Neuronal stem cell (in vitro differentiated cells): ENCODE data around the gene RADX.

Experiments used
- DNase-seq: peaks from one replicate; pipeline ENCODE4 v3.0.0-alpha.2; 2013; ENCODE audit warnings: low spot score
- H2AFZ ChIP-seq: one replicate; pipeline ENCODE4 v1.6.1; 2013; ENCODE audit warnings: mild to moderate bottlenecking, low read length, inconsistent platforms
- H2AK5ac ChIP-seq: 2 replicates; pipeline ENCODE4 v1.6.1; 2013; ENCODE audit warnings: low read depth, mild to moderate bottlenecking, inconsistent platforms, low read length, moderate library complexity, mixed read lengths
- H2BK120ac ChIP-seq: 2 replicates; pipeline ENCODE4 v1.6.1; 2013; ENCODE audit warnings: low read depth, mild to moderate bottlenecking, inconsistent platforms, low read length, moderate library complexity, mixed read lengths
- H2BK12ac ChIP-seq: one replicate; pipeline ENCODE4 v1.6.1; 2013; ENCODE audit warnings: low read length, inconsistent platforms
- H2BK15ac ChIP-seq: 2 replicates; pipeline ENCODE4 v1.6.1; 2013; ENCODE audit warnings: mild to moderate bottlenecking, low read length, inconsistent platforms, mixed read lengths
- H2BK5ac ChIP-seq: one replicate; pipeline ENCODE4 v1.6.1; 2013; ENCODE audit warnings: inconsistent platforms, mild to moderate bottlenecking, low read length, moderate library complexity
- H3K14ac ChIP-seq: one replicate; pipeline ENCODE4 v1.6.1; 2013; ENCODE audit warnings: low read length, inconsistent platforms
- H3K18ac ChIP-seq: 2 replicates; pipeline ENCODE4 v1.6.1; 2013; ENCODE audit warnings: low read length, inconsistent platforms
- H3K23ac ChIP-seq: 2 replicates; pipeline ENCODE4 v1.6.1; 2013; ENCODE audit warnings: low read depth, mild to moderate bottlenecking, mixed read lengths, low read length, inconsistent platforms; ENCODE audit not compliant: poor library complexity
- H3K27ac ChIP-seq: replicated peaks from 3 replicates; pipeline ENCODE4 v1.5.1; 2013; ENCODE audit warnings: low read length, inconsistent platforms
- H3K27me3 ChIP-seq, 3 experiments: 2 replicates each; pipeline ENCODE4 v1.6.1; 2013; ENCODE audit warnings: low read length in 3 of 3, mild to moderate bottlenecking in 2 of 3, inconsistent platforms in 1 of 3, low read depth in 1 of 3, mixed read lengths in 1 of 3, moderate library complexity in 1 of 3; ENCODE audit not compliant: control insufficient read depth in 3 of 3, insufficient read depth in 3 of 3
- H3K36me3 ChIP-seq, 2 donors: replicated peaks in 1 of 2; 2 replicates each; pipeline ENCODE4 v1.6.1; 2013; ENCODE audit warnings: low read length in 2 of 2; ENCODE audit not compliant: control insufficient read depth in 2 of 2, insufficient read depth in 2 of 2
- H3K4ac ChIP-seq: 2 replicates; pipeline ENCODE4 v1.6.1; 2013; ENCODE audit warnings: inconsistent platforms, mild to moderate bottlenecking, low read length, moderate library complexity
- H3K4me1 ChIP-seq, 2 donors: 1 replicate in 1 of 2; 2 replicates in 1 of 2; pipeline ENCODE4 v1.6.1; 2013; ENCODE audit warnings: low read length in 2 of 2, low read depth in 1 of 2; ENCODE audit not compliant: control insufficient read depth in 2 of 2, insufficient read depth in 1 of 2
- H3K4me2 ChIP-seq: one replicate; pipeline ENCODE4 v1.6.1; 2013; ENCODE audit warnings: mild to moderate bottlenecking, low read length, inconsistent platforms; ENCODE audit not compliant: insufficient read depth, poor library complexity, severe bottlenecking
- H3K4me3 ChIP-seq, 2 donors: 2 replicates each; pipeline ENCODE4 v1.5.1; 2013; ENCODE audit warnings: low read length in 2 of 2, mild to moderate bottlenecking in 2 of 2, inconsistent platforms in 1 of 2, moderate library complexity in 1 of 2
- H3K79me1 ChIP-seq: one replicate; pipeline ENCODE4 v1.6.1; 2013; ENCODE audit warnings: low read depth, mild to moderate bottlenecking, inconsistent platforms, low read length, moderate library complexity
- H3K9ac ChIP-seq: one replicate; pipeline ENCODE4 v1.6.1; 2013; ENCODE audit warnings: mild to moderate bottlenecking, low read depth, low read length, inconsistent platforms; ENCODE audit not compliant: poor library complexity
- H3K9me3 ChIP-seq, 2 donors: replicated peaks in 1 of 2; 2 replicates each; pipeline versions ENCODE3 to v1.6.1; 2013; ENCODE audit warnings: low read length in 2 of 2, mild to moderate bottlenecking in 2 of 2, inconsistent platforms in 1 of 2, low read depth in 1 of 2, mixed read lengths in 1 of 2, moderate library complexity in 1 of 2; ENCODE audit not compliant: control insufficient read depth in 2 of 2, insufficient read depth in 1 of 2
- H4K8ac ChIP-seq: one replicate; pipeline ENCODE4 v1.6.1; 2013; ENCODE audit warnings: low read depth, mild to moderate bottlenecking, inconsistent platforms, low read length, moderate library complexity
- H4K91ac ChIP-seq: one replicate; pipeline ENCODE4 v1.6.1; 2013; ENCODE audit warnings: low read length, low read depth, mild to moderate bottlenecking, inconsistent platforms; ENCODE audit not compliant: poor library complexity
- WGBS, 2 donors: extraction: QIAGEN DNeasy Blood & Tissue Kit; methylation state at CpG; one replicate each; pipeline ENCODE4 v1.1.7; 2013; ENCODE audit warnings: missing lambda C conversion rate in 2 of 2, mixed read lengths in 1 of 2; ENCODE audit not compliant: insufficient read length in 2 of 2, insufficient replicate concordance in 1 of 2; ENCODE audit errors: extremely low coverage in 2 of 2; 5-methylcytosine and 5-hydroxymethylcytosine counted together

Gene RADX

DNA sequence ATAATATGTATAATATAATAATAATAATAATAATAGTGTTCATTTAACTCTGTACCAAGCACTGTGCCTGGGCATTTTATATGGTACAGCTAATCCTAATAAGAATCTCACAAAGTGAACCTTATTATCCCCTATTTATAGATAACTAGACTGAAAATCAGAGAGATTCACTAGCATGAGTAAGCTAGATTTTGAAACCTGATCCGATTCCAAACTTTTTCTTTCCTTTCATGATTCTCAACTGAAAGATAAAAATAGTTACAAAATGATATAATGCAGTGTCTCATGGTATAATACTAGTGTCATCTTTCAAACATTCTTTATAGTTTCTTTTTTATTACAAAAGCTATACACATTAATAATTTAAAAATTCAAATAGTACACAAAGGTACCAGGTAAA lies 58.9 kb downstream of the RADX start:
- Histone ChIP-seq H2BK15ac (no peak overlapping the region), H3K36me3 (no peaks in the 10 kb centered on the region), H2BK5ac (no peak overlapping the region), H3K27me3 (no peaks in the 10 kb centered on the region), H3K4me2 (no peak overlapping the region), H3K23ac (no peak overlapping the region), H2BK120ac (no peak overlapping the region), H3K9ac (no peak overlapping the region), H3K9me3 (no peaks in the 10 kb centered on the region), H3K4me1 (peaks cover 0 to 2% of the 10 kb centered on the region in 2 donors), H3K18ac (no peak overlapping the region), H2AK5ac (no peak overlapping the region), H2AFZ (no peak overlapping the region), H3K14ac (no peak overlapping the region), H3K4me3 (no peak overlapping the region), H3K27ac (no peak overlapping the region), H2BK12ac (no peak overlapping the region), H3K79me1 (no peaks in the 10 kb centered on the region), H4K8ac (no peak overlapping the region), H4K91ac (no peak overlapping the region), H3K4ac (no peak overlapping the region)
- no CpG with 5 or more reads among the region's 1 CpG for WGBS, 2 donors
- no peak for DNase-seq

DNA sequence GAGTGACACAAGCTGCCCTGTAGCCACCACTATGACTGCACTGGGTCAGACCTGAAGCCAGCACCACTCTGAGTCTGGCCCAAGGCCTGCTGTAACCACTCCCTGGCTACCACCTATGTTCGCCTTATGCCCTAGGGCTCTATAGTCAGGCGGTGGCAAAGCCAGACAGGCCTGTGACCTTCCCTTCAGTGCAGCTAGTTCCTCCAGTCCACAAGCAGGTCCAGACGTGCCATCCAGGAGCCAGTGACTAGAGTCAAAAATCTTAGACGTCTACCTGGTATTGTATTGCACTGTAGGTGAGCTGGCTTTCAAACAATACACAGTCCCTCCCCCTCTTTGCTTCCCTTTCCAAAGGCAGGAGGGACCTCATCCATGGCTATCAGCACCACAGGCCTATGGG lies 60.7 kb downstream of the RADX start:
- Histone ChIP-seq H2BK120ac (no peak overlapping the region), H2AFZ (no peak overlapping the region), H3K4me2 (no peak overlapping the region), H3K4me3 (no peak overlapping the region), H2BK5ac (no peak overlapping the region), H3K18ac (no peak overlapping the region), H2AK5ac (no peak overlapping the region), H3K4ac (no peak overlapping the region), H3K9me3 (no peaks in the 10 kb centered on the region), H2BK12ac (no peak overlapping the region), H2BK15ac (no peak overlapping the region), H3K4me1 (peaks cover 0 to 2% of the 10 kb centered on the region in 2 donors), H3K36me3 (no peaks in the 10 kb centered on the region), H3K14ac (no peak overlapping the region), H3K23ac (no peak overlapping the region), H3K27ac (no peak overlapping the region), H4K8ac (no peak overlapping the region), H4K91ac (no peak overlapping the region), H3K9ac (no peak overlapping the region), H3K27me3 (no peaks in the 10 kb centered on the region), H3K79me1 (no peaks in the 10 kb centered on the region)
- no peak for DNase-seq
- no CpG with 5 or more reads among the region's 4 CpGs for WGBS, 2 donors

DNA sequence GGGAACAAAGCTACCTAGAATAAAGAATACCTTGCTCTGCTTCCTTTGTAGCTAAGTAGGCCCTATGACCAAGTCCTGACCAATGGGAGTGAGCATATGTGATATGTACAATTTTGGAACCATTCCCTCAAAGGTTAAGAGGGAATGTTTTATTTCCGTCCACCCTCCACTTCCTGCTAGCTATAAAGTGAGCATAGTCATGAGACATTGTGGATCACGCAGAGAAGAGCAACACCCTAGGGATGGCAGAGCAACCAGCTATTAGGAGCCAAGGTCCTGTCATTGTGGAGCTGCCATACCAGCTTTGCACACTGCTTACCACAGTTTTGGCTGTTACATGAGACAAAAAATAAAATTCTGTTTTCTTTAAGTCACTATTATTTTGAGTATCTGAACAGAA lies 68.9 kb downstream of the RADX start:
- no peak overlapping the region for H4K91ac ChIP-seq
- H3K14ac ChIP-seq = no peak overlapping the region
- H2BK15ac ChIP-seq = no peak overlapping the region
- WGBS, 2 donors = no CpG with 5 or more reads among the region's 2 CpGs
- H3K23ac ChIP-seq = no peak overlapping the region
- no peak overlapping the region for H4K8ac ChIP-seq
- H3K4me2 ChIP-seq = no peak overlapping the region
- H3K9ac ChIP-seq = no peak overlapping the region
- no peak overlapping the region for H2AFZ ChIP-seq
- no peak overlapping the region for H3K4ac ChIP-seq
- no peaks in the 10 kb centered on the region for H3K4me1 ChIP-seq
- no peaks in the 10 kb centered on the region for H3K36me3 ChIP-seq
- peaks cover 0 to 4% (median 0%) of the 10 kb centered on the region in 3 experiments for H3K27me3 ChIP-seq
- DNase-seq = no peak
- H2AK5ac ChIP-seq = no peak overlapping the region
- no peak overlapping the region for H2BK12ac ChIP-seq
- no peaks in the 10 kb centered on the region for H3K79me1 ChIP-seq
- H3K9me3 ChIP-seq = no peaks in the 10 kb centered on the region
- no peak overlapping the region for H3K18ac ChIP-seq
- H2BK5ac ChIP-seq = no peak overlapping the region
- H3K27ac ChIP-seq = no peak overlapping the region
- H2BK120ac ChIP-seq = no peak overlapping the region
- no peak overlapping the region for H3K4me3 ChIP-seq

DNA sequence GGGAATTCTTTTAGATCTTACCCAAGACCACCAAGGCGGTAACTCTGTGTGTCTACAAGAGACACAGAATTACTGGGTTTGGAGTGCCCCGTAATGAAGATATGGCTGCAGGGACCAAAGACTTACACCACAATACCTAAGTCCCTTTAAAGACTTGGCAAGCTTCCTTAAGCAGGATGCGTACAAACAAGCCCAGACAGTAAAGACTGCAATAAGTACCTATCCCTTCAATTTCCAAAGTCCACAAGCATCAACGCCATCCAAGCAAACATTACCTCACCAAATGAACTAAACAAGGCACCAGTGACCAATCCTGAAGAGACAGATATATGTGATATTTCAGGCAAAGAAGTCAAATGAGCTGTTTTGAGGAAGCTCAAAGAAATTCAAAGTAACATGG lies 72.4 kb downstream of the RADX start:
- Histone ChIP-seq H3K36me3 (no peaks in the 10 kb centered on the region), H2BK120ac (no peak overlapping the region), H4K8ac (no peak overlapping the region), H3K23ac (no peak overlapping the region), H3K4me3 (no peak overlapping the region), H3K18ac (no peak overlapping the region), H2AK5ac (no peak overlapping the region), H2AFZ (no peak overlapping the region), H3K4me2 (no peak overlapping the region), H3K9ac (no peak overlapping the region), H3K9me3 (no peaks in the 10 kb centered on the region), H3K14ac (no peak overlapping the region), H3K27me3 (no peaks in the 10 kb centered on the region), H4K91ac (no peak overlapping the region), H2BK15ac (no peak overlapping the region), H3K79me1 (no peaks in the 10 kb centered on the region), H3K4ac (no peak overlapping the region), H3K27ac (no peak overlapping the region), H2BK5ac (no peak overlapping the region), H2BK12ac (no peak overlapping the region), H3K4me1 (no peaks in the 10 kb centered on the region)
- no CpG with 5 or more reads among the region's 4 CpGs for WGBS, 2 donors
- DNase-seq = no peak
